Kidney (tissue), 14 donors: ENCODE results near the gene FAM20B. TPM values are rescaled to one million over a fixed set of nuclear protein-coding genes. Genes with fewer than 3 reads are reported as not detected.

ENCODE experiments used
- DNase-seq, 5 donors: peaks; one replicate each; pipeline ENCODE4 v3.0.0-alpha.2; 2013 to 2020
- FAIRE-seq: peaks from 2 replicates; lab custom pipeline; 2012; peaks lifted over from hg19 to GRCh38; lab: Jason Lieb, UNC
- H3K27ac ChIP-seq, 2 donors: one replicate each; pipeline ENCODE4 v1.7.0; 2013; ENCODE audit warnings: low read depth in 2 of 2, low read length in 2 of 2, inconsistent platforms in 1 of 2
- H3K27me3 ChIP-seq: one replicate; pipeline ENCODE4 v1.7.1; 2013; ENCODE audit warnings: low read length, inconsistent platforms; ENCODE audit not compliant: control insufficient read depth, insufficient read depth
- H3K36me3 ChIP-seq, 3 donors: one replicate each; pipeline versions ENCODE4 v1.7.0 to v1.7.1; 2013; ENCODE audit warnings: low read length in 3 of 3, control low read depth in 1 of 3, inconsistent platforms in 1 of 3; ENCODE audit not compliant: insufficient read depth in 3 of 3, control insufficient read depth in 2 of 3
- H3K4me1 ChIP-seq, 3 donors: one replicate each; pipeline versions ENCODE4 v1.7.0 to v1.7.1; 2013; ENCODE audit warnings: low read length in 3 of 3, inconsistent platforms in 1 of 3, low read depth in 1 of 3; ENCODE audit not compliant: control insufficient read depth in 2 of 3, insufficient read depth in 2 of 3
- H3K4me3 ChIP-seq, 3 donors: one replicate each; pipeline versions ENCODE4 v1.7.0 to v1.8.1; 2013; ENCODE audit warnings: low read length in 3 of 3, control low read depth in 1 of 3, inconsistent platforms in 1 of 3
- H3K9ac ChIP-seq, 3 donors: one replicate each; pipeline versions ENCODE4 v1.7.0 to v1.7.1; 2013; ENCODE audit warnings: low read length in 3 of 3, control low read depth in 1 of 3, inconsistent platforms in 1 of 3
- H3K9me3 ChIP-seq, 3 donors: one replicate each; pipeline versions ENCODE4 v1.7.0 to v1.7.1; 2013; ENCODE audit warnings: low read length in 3 of 3, control low read depth in 1 of 3, inconsistent platforms in 1 of 3; ENCODE audit not compliant: control insufficient read depth in 2 of 3, insufficient read depth in 1 of 3
- intact Hi-C: fragments of 100-400 bp; cut with DNase I; formaldehyde crosslinking; loops from one replicate; pipeline ENCODE4 v1.11.1; 2022
- polyA plus RNA-seq: library from polyadenylated mRNA; stranded (reverse); fragments of 350-450 nt; fragmentation: Illumina TruSeq; extraction: RNeasy Lipid Tissue Mini Kit (QIAGEN cat#74804); gene quantifications from one replicate; pipeline ENCODE4 v1.2.3, GENCODE V29; 2014; ENCODE audit warnings: low read depth, low replicate concordance; ENCODE audit not compliant: insufficient read depth
- total RNA-seq: library from RNA; stranded (reverse); fragmentation: NEBNext Ultra II Directional; extraction: Animal tissue kit (Norgen Biotek cat#: 25700); gene quantifications from one replicate; pipeline ENCODE4 v1.2.1, GENCODE V29; 2021
- TF ChIP-seq, protein P1 (sequence below): IDR thresholded peaks from 3 replicates; pipeline ENCODE4 v1.5.1; 2012; ENCODE audit warnings: mild to moderate bottlenecking, moderate library complexity, borderline replicate concordance; ENCODE audit not compliant: insufficient read depth; ENCODE audit errors: extremely low read depth
- donor health status: control.
- donor health status: control.
- donor health status: control.
- donor health status: control.
- donor health status: control.
- donor health status: DM: yes; HTN: yes; CAD: no.
- donor health status: Normal renal cell carcinoma (clear cell type).

The FAM20B gene
- total and polyA plus RNA-seq, 2 donors from 2014 or later: 17.0 to 50.2 TPM

DNA sequence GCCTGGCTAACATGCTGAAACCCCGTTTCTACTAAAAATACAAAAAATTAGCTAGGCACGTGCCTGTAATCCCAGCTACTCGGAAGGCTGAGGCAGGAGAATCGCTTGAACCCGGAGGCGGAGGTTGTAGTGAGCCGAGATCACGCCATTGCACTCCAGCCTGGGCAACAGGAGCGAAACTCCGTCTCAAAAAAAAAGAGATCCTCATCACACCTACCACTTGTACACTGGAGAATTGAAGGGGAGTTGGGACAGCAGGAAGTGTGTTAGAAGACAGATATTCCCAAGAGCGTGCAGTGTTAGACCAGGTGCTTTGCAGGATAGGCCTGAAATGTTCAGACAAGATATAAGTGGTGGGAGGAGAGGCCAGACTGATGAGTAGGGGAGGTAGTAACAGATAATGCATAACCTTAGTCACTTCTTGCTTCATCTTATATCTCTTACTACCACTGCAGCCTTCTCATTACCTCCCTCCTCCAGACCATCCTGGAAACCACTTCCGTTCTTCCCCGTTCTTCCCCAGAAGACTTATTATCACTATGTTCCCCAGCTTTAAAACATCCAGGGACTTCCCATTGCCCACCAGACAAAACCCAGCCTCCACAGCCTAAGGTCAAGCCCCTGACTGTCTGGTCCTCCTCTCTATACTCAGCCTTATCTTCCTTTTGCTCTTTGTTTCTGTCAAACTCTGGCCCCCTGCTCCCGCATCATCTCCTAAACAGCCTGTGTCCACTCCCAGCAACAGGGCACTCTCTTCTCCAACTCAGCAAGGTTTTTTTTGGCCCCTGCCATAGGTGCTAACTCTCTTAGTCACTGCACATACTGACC lies 21.3 kb downstream of the FAM20B start:
- H3K27ac ChIP-seq: no peak overlapping the region
- no peak overlapping the region for H3K4me3 ChIP-seq
- H3K9ac ChIP-seq: no peak overlapping the region
- H3K4me1 ChIP-seq: no peaks in the 10 kb centered on the region
- no peaks in the 10 kb centered on the region for H3K36me3 ChIP-seq
- DNase-seq (no peak), FAIRE-seq (no peak)
- TF ChIP-seq, protein P1, sequence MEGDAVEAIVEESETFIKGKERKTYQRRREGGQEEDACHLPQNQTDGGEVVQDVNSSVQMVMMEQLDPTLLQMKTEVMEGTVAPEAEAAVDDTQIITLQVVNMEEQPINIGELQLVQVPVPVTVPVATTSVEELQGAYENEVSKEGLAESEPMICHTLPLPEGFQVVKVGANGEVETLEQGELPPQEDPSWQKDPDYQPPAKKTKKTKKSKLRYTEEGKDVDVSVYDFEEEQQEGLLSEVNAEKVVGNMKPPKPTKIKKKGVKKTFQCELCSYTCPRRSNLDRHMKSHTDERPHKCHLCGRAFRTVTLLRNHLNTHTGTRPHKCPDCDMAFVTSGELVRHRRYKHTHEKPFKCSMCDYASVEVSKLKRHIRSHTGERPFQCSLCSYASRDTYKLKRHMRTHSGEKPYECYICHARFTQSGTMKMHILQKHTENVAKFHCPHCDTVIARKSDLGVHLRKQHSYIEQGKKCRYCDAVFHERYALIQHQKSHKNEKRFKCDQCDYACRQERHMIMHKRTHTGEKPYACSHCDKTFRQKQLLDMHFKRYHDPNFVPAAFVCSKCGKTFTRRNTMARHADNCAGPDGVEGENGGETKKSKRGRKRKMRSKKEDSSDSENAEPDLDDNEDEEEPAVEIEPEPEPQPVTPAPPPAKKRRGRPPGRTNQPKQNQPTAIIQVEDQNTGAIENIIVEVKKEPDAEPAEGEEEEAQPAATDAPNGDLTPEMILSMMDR: no peak
- no peaks in the 10 kb centered on the region for H3K27me3 ChIP-seq
- intact Hi-C loops: no loop called here
- peaks cover 0 to 1% (median 0%) of the 10 kb centered on the region in 3 donors for H3K9me3 ChIP-seq

DNA sequence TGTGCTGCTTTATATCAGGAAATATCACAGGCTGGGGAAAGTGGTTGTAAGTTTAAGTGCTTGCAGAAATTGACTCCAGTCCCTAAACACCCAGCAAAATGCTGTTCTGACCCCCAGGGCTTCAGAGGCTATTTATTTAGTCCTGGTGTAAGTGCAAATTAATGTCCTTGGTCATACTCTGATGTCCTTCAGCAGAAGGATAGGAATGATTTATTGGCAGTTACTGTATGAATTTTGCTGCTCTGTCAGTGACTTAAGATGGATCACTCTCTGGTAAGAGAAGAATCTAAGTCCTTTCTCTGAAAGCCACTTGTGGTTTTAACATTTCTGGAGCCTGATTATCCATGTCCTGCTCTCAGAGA lies 21.9 kb downstream of the FAM20B start:
- Histone ChIP-seq H3K36me3 (no peaks in the 10 kb centered on the region), H3K4me1 (no peaks in the 10 kb centered on the region), H3K4me3 (no peak overlapping the region), H3K9me3 (peaks cover 0 to 1% (median 0%) of the 10 kb centered on the region in 3 donors), H3K9ac (no peak overlapping the region), H3K27me3 (no peaks in the 10 kb centered on the region), H3K27ac (no peak overlapping the region)
- TF ChIP-seq, protein P1: no peak
- intact Hi-C loops: no loop called here
- DNase-seq: no peak
- FAIRE-seq: no peak

DNA sequence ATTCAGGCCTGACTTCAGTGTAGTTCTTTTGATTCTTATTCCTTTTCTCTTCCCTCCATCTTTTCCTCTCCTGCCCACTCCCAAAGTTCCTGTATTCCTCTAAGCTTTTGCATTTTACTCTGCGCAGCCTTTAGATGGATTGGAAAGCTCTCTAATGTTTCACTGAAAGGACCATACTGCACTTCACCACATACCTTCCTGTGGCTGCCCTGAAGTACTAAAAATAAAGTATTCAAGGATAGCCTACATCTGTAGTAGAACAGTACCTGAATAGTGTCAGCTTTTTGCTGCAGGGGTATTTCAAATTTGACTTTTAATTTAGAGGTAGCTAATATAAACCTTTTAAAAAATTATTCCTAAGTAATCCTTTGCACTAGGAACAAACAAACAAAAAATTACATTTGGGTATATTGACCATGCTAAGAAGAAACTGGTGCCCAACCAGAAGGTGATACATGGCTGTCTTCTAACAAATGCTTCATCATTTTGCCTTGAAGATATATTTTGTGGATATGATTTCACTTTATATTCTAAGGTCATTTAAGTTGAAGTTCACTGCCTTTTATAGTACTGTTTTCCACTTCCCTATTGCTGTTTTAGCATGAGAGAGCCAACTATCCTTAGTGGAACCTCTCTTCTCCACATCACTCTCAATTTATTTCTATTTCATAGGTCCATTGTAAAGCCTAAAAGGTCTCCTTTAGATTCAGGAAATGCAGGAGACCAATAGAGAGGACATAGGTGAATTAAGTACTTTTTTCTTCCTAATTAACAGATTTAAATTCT lies 22.8 kb downstream of the FAM20B start:
- intact Hi-C loops: no loop called here
- Histone ChIP-seq H3K4me1 (no peaks in the 10 kb centered on the region), H3K9me3 (peaks cover 0 to 1% (median 0%) of the 10 kb centered on the region in 3 donors), H3K27ac (no peak overlapping the region), H3K9ac (no peak overlapping the region), H3K27me3 (no peaks in the 10 kb centered on the region), H3K36me3 (no peaks in the 10 kb centered on the region), H3K4me3 (no peak overlapping the region)
- TF ChIP-seq, protein P1: no peak
- FAIRE-seq (no peak), DNase-seq (no peak)
